ENCODE measurements around the gene CHD6.
"Not testable (repeated sequence)": the region's sequence is repeated elsewhere in the genome, so short reads cannot be mapped to it uniquely, and the experiment has no call there.

Gene CHD6

GRCh38 chr20:41544472-41544871, 73.7 kb downstream of the CHD6 start:
- in situ Hi-C loops (cut with MboI; ENCODE audit: low sequenced_read_pairs): no loop called here

GRCh38 chr20:41540918-41541317, 77.3 kb downstream of the CHD6 start:
- in situ Hi-C loops (cut with MboI; ENCODE audit: low sequenced_read_pairs): no loop called here

GRCh38 chr20:41540459-41540858, 77.7 kb downstream of the CHD6 start:
- in situ Hi-C loops (cut with MboI; ENCODE audit: low sequenced_read_pairs): no loop called here

- in situ Hi-C loops (cut with MboI; ENCODE audit: low sequenced_read_pairs): no loop called here
These were observed 79.2 kb downstream of the CHD6 start for GRCh38 chr20:41538810-41539596.

GRCh38 chr20:41537865-41538264, 80.3 kb downstream of the CHD6 start:
- in situ Hi-C loops (cut with MboI; ENCODE audit: low sequenced_read_pairs): no loop called here

GRCh38 chr20:41535551-41535950, 82.6 kb downstream of the CHD6 start:
- in situ Hi-C loops (cut with MboI; ENCODE audit: low sequenced_read_pairs): not testable (repeated sequence)

GRCh38 chr20:41534842-41535241, 83.3 kb downstream of the CHD6 start:
- in situ Hi-C loops (cut with MboI; ENCODE audit: low sequenced_read_pairs): no loop called here

- in situ Hi-C loops (cut with MboI; ENCODE audit: low sequenced_read_pairs): no loop called here
These were observed 84.0 kb downstream of the CHD6 start for GRCh38 chr20:41534170-41534569.

GRCh38 chr20:41533537-41534136, 84.5 kb downstream of the CHD6 start:
- in situ Hi-C loops (cut with MboI; ENCODE audit: low sequenced_read_pairs): no loop called here

- in situ Hi-C loops (cut with MboI; ENCODE audit: low sequenced_read_pairs): no loop called here
These were observed 85.2 kb downstream of the CHD6 start for GRCh38 chr20:41532935-41533334.

- in situ Hi-C loops (cut with MboI; ENCODE audit: low sequenced_read_pairs): no loop called here
These were observed 86.5 kb downstream of the CHD6 start for GRCh38 chr20:41531518-41532275.

- in situ Hi-C loops (cut with MboI; ENCODE audit: low sequenced_read_pairs): no loop called here
These were observed 87.3 kb downstream of the CHD6 start for GRCh38 chr20:41530923-41531322.

GRCh38 chr20:41526327-41526726, 91.8 kb downstream of the CHD6 start:
- in situ Hi-C loops (cut with MboI; ENCODE audit: low sequenced_read_pairs): no loop called here

- in situ Hi-C loops (cut with MboI; ENCODE audit: low sequenced_read_pairs): no loop called here
These were observed 93.1 kb downstream of the CHD6 start for GRCh38 chr20:41524980-41525613.

GRCh38 chr20:41523857-41524256, 94.3 kb downstream of the CHD6 start:
- in situ Hi-C loops (cut with MboI; ENCODE audit: low sequenced_read_pairs): no loop called here

- in situ Hi-C loops (cut with MboI; ENCODE audit: low sequenced_read_pairs): no loop called here
These were observed 104.3 kb downstream of the CHD6 start for GRCh38 chr20:41513829-41514228.

- in situ Hi-C loops (cut with MboI; ENCODE audit: low sequenced_read_pairs): no loop called here
These were observed 105.6 kb downstream of the CHD6 start for GRCh38 chr20:41512624-41513023.

- in situ Hi-C loops (cut with MboI; ENCODE audit: low sequenced_read_pairs): no loop called here
These were observed 107.2 kb downstream of the CHD6 start for GRCh38 chr20:41510847-41511450.

GRCh38 chr20:41510224-41510623, 108.0 kb downstream of the CHD6 start:
- in situ Hi-C loops (cut with MboI; ENCODE audit: low sequenced_read_pairs): no loop called here

GRCh38 chr20:41509316-41510200, 108.6 kb downstream of the CHD6 start:
- in situ Hi-C loops (cut with MboI; ENCODE audit: low sequenced_read_pairs): no loop called here

Data from HL-60/S4 (cell line).